GM19193 (cell line): ENCODE data around the gene PER2.

Experiments used
- POLR2A ChIP-seq: IDR thresholded peaks from 4 replicates; pipeline ENCODE4 v1.6.1; 2011; ENCODE audit not compliant: insufficient read depth, insufficient read length; ENCODE audit errors: extremely low read depth

PER2 gene

DNA sequence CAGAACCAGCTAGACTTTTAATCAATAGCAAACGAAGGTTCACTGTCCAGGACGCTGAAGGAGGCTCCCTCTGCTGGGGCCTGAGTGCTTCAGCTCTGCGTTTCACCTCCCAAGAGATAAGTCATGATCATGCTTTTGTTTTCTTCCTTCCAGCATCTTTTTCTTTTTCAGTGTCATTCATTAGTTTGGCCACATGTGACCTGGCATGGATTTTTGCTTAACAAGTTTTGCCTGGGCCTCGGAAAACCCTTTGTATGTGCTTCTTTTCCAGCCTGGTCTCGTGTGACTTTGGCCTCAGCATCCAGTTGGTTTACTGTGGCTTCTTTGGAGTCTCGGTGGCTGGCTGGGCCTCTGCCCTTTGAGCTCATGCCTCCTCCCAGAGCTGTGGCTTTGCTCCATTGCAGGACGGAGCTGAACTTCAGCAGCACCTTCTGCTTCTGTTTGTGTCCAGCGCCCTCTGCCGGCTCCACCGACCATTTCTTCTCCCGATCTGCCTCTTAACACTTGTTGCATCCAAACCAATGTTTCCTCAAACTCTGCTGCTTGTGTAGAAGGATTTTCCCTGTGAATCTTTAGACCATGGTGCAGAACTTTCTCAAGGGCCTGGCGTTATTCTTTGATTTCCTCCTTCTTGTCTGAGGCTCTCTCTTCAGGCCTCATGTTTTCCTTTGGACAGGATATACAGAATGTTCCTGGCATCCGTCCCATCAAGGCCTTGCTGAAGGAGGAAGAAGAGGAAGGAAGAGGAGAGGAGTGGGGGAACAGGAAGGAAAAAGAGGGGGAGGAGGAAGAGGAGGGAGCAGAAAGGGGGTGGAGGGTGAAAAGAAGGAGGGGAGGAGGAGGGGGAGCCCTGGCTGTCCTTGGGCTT lies 25.0 kb downstream of the PER2 start:
- TF ChIP-seq POLR2A, result no peak

DNA sequence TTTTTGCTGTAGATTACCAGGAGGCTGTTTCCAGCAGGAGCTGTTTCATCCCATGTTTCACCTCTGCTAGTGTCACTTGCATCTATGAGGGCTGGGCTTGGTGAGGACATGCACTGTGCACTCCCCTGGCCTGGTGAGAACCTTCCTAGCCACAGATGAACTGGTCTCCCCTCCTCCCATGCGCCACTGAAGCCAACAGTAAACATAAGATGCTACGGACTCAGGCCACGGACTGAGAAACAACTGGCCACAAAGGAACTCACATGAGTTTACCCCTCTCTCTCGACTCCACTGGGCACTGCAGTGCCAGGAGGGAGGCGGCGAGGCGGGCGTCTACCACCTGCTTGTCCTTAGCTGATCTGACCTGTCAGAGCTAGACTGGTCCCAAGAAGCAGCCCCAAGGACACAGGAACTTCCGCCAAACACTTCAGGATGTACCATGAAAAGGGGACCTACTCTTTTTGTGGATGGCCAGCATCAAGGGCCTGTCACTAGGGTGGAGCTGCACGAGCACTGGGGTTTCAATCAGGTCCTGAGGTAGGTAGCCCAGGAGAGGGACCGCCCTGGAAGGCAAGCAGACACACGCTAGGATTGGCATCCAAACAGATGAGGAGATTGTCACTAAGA lies 25.8 kb downstream of the PER2 start:
- TF ChIP-seq POLR2A, result no peak

DNA sequence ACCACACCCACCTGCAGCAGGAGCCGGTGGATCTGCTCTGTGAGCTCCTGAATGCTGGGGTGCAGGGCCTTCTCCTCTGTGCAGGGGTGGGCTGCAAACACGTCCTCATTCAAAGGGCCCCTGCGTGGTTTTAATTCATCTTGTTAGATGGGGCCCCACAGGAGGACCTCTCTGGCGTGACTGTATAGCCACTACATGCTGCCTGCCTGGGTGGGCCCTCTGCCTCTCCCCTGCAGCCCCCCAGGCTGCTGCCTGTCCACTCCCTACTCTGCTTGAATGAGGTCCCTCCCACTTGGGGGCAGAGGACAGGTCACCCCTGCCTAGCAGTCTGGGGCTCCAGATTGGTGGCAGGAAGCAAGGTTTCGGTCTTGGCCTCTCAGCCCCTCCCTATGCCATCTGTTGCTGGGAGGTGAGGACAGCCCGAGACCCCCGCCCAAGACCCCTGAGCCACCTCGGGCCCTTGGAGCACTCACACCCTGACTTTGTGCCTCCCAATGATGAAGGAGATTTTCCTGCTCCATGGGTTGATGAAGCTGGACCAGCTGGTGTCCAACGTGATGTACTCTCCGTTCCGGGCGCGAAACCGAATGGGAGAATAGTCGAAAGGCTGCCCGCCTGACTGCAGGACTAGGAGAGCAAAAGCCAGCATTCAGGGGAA lies 26.6 kb downstream of the PER2 start:
- TF ChIP-seq POLR2A, result no peak

DNA sequence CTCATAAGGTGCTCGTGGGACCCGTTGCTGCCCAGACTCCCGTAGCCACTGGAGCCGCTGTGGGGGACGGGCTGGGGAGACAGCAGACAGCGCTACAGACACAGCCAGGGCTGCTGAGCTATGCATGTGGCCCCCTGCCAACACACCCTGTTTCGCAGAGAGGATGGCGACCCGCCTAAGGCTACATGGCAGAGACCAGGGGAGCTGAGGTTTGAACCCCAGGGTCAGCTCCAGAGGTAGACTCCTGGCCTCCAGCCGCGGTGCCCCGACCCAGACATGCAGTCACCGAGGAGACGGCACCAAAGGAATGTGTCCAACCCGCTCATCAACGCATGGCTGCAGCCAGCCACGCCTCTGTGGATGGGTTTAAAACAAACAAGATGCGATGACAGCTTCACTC lies 27.5 kb downstream of the PER2 start:
- TF ChIP-seq POLR2A, result no peak

DNA sequence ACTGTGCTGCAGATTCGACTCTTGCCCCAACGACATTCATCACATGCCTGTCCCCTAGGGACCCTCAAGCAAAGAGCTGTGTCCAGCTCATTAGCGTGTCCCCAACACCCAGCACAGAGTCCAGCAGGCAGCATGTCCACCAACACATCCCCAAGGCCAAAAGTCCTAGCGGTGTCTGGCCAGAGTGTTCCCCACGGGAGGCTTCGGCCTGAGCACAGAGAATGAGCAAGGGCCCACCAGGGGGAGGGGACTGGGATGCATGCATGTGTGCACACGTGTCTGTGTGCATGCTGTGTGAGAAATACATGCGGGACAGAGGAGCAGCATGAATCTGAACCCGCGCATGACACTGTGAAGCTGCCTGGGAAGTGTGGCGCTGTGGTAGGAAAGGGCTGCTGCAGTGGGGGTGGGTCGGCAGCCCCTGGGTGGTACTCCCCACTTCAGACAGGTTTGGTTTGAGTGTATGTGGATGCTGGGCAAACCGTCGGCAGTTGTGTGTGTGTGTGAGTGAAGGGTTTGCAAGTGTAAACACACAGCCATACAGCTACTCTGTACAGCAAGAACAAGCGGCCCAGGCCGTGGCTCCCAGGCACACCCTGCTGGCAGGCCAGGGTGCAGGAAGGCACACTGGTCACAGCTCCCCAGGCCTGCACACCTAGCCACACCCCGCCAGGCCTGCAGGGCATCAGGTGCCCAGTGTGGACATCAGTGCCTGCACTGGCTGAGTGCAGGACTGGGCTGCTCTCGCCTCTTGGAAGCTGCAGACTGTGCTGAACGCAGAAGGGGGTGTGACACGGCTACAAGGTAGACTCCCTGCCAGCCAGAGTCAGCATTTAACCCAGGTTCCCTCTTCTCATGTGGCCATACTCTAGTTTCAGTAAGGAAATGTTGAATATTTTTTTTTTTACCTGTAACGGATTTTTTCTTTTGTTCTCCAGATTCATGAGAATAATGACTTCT lies 29.1 kb downstream of the PER2 start:
- no peak for TF ChIP-seq POLR2A

DNA sequence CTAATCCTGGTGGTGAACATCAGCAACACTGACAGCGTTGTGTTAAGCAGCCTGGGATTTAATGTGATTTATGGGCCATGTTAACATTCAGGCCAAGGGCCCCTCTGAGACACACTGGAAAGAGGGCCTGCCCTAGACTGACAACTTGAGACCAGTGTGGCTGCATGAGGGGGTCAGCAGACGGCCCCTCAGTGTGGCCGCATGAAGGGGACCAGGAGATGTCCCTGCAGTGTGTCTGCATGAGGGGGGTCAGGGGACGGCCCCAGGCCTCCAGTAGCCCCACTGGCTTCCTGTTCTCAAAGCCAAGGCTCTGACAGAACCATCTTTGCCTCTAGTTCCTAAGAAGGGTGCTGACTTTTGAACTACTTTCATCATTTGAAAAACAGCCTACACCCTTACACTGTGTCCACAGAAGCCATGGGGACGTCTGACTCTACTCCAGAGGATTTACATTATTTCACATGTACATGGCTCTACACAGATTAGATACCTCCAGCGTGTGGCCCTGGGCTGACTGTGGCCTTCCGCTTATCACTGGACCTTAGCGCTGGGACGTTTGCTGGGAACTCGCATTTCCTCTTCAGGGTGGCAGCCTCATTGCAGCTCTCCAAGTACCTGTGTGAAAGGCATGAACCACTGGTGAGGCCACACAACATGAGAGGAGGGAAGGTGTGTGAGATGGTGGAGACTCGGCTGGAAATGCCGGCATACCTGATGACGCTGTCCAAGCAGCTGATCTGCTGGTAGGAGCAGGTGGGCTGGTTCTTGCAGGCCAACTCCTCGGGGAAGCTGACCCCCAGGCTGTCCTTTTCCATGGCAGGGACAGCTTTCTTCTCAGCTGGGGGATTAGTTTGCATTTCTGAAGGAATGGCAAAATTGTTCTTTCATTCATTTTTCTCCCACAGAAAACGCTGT lies 30.4 kb downstream of the PER2 start:
- no peak for TF ChIP-seq POLR2A

DNA sequence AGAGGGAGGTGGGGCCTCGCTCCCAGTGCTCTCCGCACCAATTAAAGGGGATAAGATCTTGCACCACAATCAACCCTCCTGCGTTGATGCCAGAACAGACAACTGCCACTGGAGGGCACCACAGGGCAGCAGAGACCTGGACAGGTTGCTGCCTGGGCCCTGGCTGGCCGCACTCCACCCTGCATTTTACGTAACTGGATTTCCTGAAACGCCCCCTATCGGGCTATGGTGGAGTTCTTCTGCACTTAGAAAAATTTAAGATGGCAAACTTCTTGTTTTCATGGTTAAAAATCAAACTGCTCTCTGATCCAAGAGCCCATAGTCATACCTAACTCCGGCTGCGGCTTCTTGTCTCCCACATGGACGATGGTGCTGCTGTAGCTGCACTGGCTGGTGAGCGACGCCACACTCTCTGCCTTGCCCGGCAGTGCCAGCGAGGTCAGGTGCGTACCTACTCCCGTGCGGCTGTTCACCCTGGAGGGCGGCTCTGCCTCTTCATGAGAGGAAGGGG lies 31.8 kb downstream of the PER2 start:
- no peak for TF ChIP-seq POLR2A

DNA sequence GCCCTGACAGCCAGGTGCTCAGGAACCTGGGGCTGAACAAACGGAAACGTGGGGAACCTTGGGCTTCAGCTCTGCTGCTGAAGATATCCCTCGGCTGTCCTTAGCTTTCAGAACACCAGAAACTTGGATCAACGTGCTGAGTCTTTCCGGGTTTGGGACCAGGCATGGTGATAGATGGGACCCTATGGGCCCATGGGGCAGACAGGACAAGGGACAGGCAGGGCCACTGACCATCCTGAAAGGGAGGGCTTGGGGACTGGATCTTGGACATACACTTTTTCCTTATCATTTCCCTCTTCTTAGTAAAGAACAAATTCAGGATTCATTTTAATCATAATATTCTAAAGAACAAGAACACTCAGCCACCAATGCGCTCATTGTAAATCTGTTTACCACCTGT lies 32.3 kb downstream of the PER2 start:
- TF ChIP-seq POLR2A, result no peak

DNA sequence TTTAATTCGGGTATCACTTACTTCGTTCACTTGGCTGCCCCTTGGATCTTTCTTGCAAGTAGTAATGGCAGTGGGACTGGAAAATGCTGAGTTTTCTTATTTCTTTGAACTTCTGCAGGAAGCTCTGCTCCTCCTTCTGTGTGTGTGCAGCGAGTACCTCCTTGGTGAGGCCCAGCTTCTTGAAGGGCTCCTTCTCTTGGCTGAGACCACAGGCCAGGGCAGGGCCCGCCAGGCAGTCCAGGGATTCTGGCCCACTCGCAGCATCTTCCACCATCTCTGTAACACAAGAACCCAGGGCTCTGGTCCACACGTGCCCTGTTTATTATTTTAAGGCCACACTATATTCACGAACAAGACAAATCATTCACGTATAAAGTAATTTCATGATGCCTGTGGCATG lies 32.8 kb downstream of the PER2 start:
- TF ChIP-seq POLR2A, result no peak

DNA sequence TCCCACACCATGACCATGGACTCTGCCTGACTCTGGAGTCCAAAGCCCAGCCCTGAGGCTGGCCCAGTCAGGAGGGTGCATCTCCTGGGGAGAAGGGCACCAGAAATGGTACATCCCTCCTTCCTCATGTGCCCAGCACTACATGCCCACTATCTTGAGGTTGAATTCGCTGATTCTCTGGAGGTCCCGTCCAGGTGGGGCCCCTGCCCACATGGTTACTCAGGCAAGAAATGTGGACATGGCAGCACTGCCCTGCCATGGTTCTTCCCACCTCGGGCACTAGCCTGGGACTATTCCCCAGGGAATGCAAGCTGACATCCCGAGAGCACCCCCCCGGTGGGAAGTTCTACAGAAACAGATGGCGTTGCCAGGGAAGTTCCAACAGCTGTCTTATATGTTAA lies 33.3 kb downstream of the PER2 start:
- no peak for TF ChIP-seq POLR2A

DNA sequence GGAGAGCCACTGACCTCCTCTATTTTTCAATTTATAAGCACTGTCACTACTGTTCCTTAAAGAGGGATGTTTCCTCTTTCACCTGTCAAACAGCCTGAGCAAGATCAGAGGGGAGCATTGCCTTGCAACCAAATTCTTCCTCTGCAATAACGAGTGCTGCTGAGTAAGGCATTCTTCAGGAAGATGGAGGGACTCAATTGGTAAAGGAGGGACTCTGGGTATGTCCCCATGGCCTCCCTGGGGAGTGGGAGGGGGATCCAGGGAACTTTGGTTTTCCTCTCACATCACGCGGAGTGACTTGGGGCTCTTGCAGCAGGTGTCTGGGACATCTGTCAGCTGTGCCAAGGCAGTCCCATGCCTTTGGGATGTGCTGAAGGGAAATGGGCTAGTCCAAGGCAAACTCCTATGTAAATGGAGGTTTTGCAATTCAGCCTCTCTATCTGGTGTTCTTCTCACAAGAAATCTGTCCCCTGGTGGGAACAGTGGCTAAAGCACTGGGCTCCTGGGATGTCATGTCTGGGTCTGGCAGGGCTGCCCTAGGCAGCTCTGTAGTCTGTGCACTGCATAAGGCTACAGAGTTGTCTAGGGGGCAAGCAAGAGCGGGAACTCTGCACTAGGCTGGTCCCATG lies 34.2 kb downstream of the PER2 start:
- no peak for TF ChIP-seq POLR2A

DNA sequence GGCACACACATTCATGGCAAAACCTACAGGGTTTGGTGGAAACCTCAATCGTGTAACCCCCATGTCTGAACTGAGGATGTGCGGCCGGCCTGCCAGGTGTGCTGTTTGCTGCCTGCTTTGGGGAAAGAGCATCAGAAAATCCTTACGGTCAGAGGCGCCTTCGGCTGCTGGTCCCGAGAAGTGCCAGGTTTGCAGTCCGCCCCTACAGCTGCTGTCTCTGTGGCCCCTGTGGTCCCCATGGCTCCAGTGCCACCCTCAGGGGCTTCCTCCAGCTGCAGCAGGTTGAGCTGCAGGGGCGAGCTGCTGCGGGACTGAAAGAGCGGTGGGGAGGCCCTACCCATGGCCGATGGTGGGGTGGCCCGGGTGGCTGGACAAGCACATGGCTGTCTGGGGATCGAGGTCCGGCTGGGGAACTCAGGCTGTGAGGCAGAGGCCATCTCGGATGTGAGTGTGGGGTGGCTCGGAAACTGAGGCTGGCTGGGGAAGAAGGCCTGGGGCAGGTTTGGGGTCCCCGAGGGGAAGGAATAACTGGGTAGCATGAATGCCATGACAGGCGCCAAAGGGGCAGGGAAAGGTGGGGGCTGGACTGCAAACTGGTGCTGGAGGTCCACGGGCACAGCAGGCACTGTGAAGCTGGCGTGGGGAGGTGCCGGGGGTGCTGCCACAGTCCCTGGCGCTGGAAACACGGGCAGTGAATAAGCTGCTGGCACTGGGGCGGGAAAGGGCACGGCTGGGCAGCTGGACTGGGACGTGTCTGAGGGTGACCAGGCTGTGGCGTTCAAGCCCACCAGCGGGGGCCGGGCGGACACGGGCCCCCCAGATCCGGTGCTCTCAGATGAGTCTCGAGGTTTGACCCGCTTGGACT lies 35.4 kb downstream of the PER2 start:
- TF ChIP-seq POLR2A, result no peak

DNA sequence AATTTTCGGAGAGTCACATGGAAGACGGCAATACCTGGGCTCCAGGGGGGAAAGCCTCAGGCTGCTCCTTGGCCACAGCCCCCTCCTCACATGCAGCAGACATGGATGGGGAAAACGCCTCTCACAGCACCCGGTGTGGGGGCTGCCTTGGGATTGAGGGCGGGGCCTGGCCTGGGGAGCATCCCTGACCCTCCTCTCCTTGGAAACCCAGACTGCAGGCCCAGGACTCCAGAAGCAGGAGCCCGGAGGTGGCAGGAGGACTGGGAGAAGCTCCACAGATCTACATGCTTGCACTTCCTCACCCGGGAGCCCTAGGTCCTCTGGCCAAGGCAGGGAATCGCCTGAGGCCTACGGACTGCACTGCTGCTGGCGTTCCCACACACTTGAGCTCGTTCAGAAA lies 36.4 kb downstream of the PER2 start:
- no peak for TF ChIP-seq POLR2A

DNA sequence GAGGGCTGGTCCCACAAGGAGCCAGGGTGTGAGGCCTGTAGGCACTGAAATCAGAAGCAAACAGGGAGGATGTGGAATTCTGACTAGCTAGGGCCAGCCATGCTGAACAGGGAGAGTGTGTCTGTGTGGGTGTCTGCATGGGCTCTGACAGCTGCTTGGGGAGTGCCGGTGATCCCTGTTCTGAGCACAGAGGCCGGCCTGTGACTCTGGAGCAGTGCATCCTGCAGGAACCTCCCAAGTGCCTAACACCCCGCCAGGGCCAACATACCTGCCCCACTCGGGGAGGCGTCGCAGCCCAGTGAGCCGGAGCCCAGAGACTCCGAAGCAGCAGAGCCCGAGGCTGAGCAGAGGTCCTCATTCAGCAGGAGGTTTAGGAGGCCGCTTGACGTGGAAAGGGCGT lies 37.1 kb downstream of the PER2 start:
- no peak for TF ChIP-seq POLR2A
